Measurements from ENCODE around the gene SEC23IP.
"Not testable (repeated sequence)": the region's sequence is repeated elsewhere in the genome, so short reads cannot be mapped to it uniquely, and the experiment has no call there.

The SEC23IP gene

GRCh38 chr10:119865699-119866240 is 26.8 kb upstream of the SEC23IP start:
- FAIRE-seq (no peak), DNase-seq (ENCODE audit: insufficient read length, low spot score) (no peak)
- TF ChIP-seq POLR2A (IDR thresholded peaks at IDR 0.05; ENCODE audit: low read depth, low read length), result no peak

GRCh38 chr10:119867317-119867716 is 25.2 kb upstream of the SEC23IP start:
- FAIRE-seq (no peak), DNase-seq (ENCODE audit: insufficient read length, low spot score) (no peak)
- no peak for TF ChIP-seq POLR2A (IDR thresholded peaks at IDR 0.05; ENCODE audit: low read depth, low read length)

- DNase-seq (ENCODE audit: insufficient read length, low spot score); FAIRE-seq: not testable (repeated sequence)
These were observed 23.1 kb upstream of the SEC23IP start for GRCh38 chr10:119869398-119869797.

GRCh38 chr10:119871881-119872609 is 20.5 kb upstream of the SEC23IP start:
- DNase-seq (ENCODE audit: insufficient read length, low spot score), result peak; percentile 31
- FAIRE-seq, result no peak
- no peak for TF ChIP-seq POLR2A (IDR thresholded peaks at IDR 0.05; ENCODE audit: low read depth, low read length)

- DNase-seq (ENCODE audit: insufficient read length, low spot score), result no peak
- no peak for FAIRE-seq
- TF ChIP-seq POLR2A (IDR thresholded peaks at IDR 0.05; ENCODE audit: low read depth, low read length), result peak; percentile 78
These were observed 20.0 kb upstream of the SEC23IP start, which contains the start of gene MCMBP for GRCh38 chr10:119872610-119872859. Gene MCMBP (minus strand): TSS chr10:119872843. CDS start chr10:119872584, 259 bp downstream.

- DNase-seq (ENCODE audit: insufficient read length, low spot score), result peak; percentile 80
- FAIRE-seq, result no peak
- peak; percentile 59; the same call in 1 of the 2 replicates for TF ChIP-seq POLR2A (IDR thresholded peaks at IDR 0.05; ENCODE audit: low read depth, low read length)
These were observed 19.5 kb upstream of the SEC23IP start for GRCh38 chr10:119872860-119873681.

GRCh38 chr10:119878524-119878923 is 14.0 kb upstream of the SEC23IP start:
- no peak for DNase-seq (ENCODE audit: insufficient read length, low spot score)
- no peak for TF ChIP-seq POLR2A (IDR thresholded peaks at IDR 0.05; ENCODE audit: low read depth, low read length)
- no peak for FAIRE-seq

- FAIRE-seq; DNase-seq (ENCODE audit: insufficient read length, low spot score): not testable (repeated sequence)
These were observed 8.5 kb upstream of the SEC23IP start for GRCh38 chr10:119883901-119884611.

GRCh38 chr10:119886070-119886469 is 6.5 kb upstream of the SEC23IP start:
- not testable (repeated sequence) for DNase-seq (ENCODE audit: insufficient read length, low spot score); FAIRE-seq

- FAIRE-seq; DNase-seq (ENCODE audit: insufficient read length, low spot score): not testable (repeated sequence)
These were observed 3.8 kb upstream of the SEC23IP start for GRCh38 chr10:119888715-119889114.

GRCh38 chr10:119889201-119889600 is 3.3 kb upstream of the SEC23IP start:
- DNase-seq (ENCODE audit: insufficient read length, low spot score), result not testable (repeated sequence)

GRCh38 chr10:119890307-119890706 is 2.2 kb upstream of the SEC23IP start:
- not testable (repeated sequence) for DNase-seq (ENCODE audit: insufficient read length, low spot score); FAIRE-seq

More at GRCh38 chr10:119889201-119889600, 3.3 kb upstream of the SEC23IP start:
- FAIRE-seq, result not testable (repeated sequence)

- FAIRE-seq; DNase-seq (ENCODE audit: insufficient read length, low spot score): not testable (repeated sequence)
These were observed 712 bp upstream of the SEC23IP start for GRCh38 chr10:119891849-119892187.

GRCh38 chr10:119893074-119893473 is 544 bp downstream of the SEC23IP start:
- DNase-seq (ENCODE audit: insufficient read length, low spot score) (no peak), FAIRE-seq (no peak)
- TF ChIP-seq POLR2A (IDR thresholded peaks at IDR 0.05; ENCODE audit: low read depth, low read length), result no peak

Measured in H54 (cell line).